ENCODE measurements around the gene AMPD3.

Gene AMPD3

GRCh38 chr11:10454878-10455631, at the start of gene AMPD3:
AMPD3 (plus strand) TSS chr11:10455264; CDS start chr11:10461520, 6,256 bp downstream.
- TF ChIP-seq GATA3 (IDR thresholded peaks at IDR 0.05; ENCODE audit: low read depth, low read length) (no peak), GATA2 (IDR thresholded peaks at IDR 0.05; ENCODE audit: low read depth, low read length) (no peak)

GRCh38 chr11:10405865-10406592, 49.0 kb upstream of the AMPD3 start:
- TF ChIP-seq GATA3 (IDR thresholded peaks at IDR 0.05; ENCODE audit: low read depth, low read length) (no peak), GATA2 (IDR thresholded peaks at IDR 0.05; ENCODE audit: low read depth, low read length) (peak; percentile 73)

GRCh38 chr11:10407055-10407454, 48.0 kb upstream of the AMPD3 start:
- peak; percentile 41; the same call in 1 of the 2 replicates for TF ChIP-seq GATA2 (IDR thresholded peaks at IDR 0.05; ENCODE audit: low read depth, low read length)
- TF ChIP-seq GATA3 (IDR thresholded peaks at IDR 0.05; ENCODE audit: low read depth, low read length), result 0 out of 2 replicates have a peak, but pooled peaks have one; percentile 1

- TF ChIP-seq GATA3 (IDR thresholded peaks at IDR 0.05; ENCODE audit: low read depth, low read length), result no peak
- no peak for TF ChIP-seq GATA2 (IDR thresholded peaks at IDR 0.05; ENCODE audit: low read depth, low read length)
Measured at GRCh38 chr11:10407749-10408685, 47.0 kb upstream of the AMPD3 start.

GRCh38 chr11:10409207-10409661, 45.8 kb upstream of the AMPD3 start:
- no peak for TF ChIP-seq GATA2 (IDR thresholded peaks at IDR 0.05; ENCODE audit: low read depth, low read length)
- TF ChIP-seq GATA3 (IDR thresholded peaks at IDR 0.05; ENCODE audit: low read depth, low read length), result no peak

- no peak for TF ChIP-seq GATA3 (IDR thresholded peaks at IDR 0.05; ENCODE audit: low read depth, low read length)
- TF ChIP-seq GATA2 (IDR thresholded peaks at IDR 0.05; ENCODE audit: low read depth, low read length), result no peak
Measured at GRCh38 chr11:10410106-10410843, 44.8 kb upstream of the AMPD3 start.

- TF ChIP-seq GATA2 (IDR thresholded peaks at IDR 0.05; ENCODE audit: low read depth, low read length) (no peak), GATA3 (IDR thresholded peaks at IDR 0.05; ENCODE audit: low read depth, low read length) (no peak)
Measured at GRCh38 chr11:10410844-10411200, 44.2 kb upstream of the AMPD3 start.

- TF ChIP-seq GATA2 (IDR thresholded peaks at IDR 0.05; ENCODE audit: low read depth, low read length), result no peak
- TF ChIP-seq GATA3 (IDR thresholded peaks at IDR 0.05; ENCODE audit: low read depth, low read length), result no peak
Measured at GRCh38 chr11:10412266-10412665, 42.8 kb upstream of the AMPD3 start.

- TF ChIP-seq GATA3 (IDR thresholded peaks at IDR 0.05; ENCODE audit: low read depth, low read length) (no peak), GATA2 (IDR thresholded peaks at IDR 0.05; ENCODE audit: low read depth, low read length) (no peak)
Measured at GRCh38 chr11:10413268-10413667, 41.8 kb upstream of the AMPD3 start.

GRCh38 chr11:10414181-10414580, 40.9 kb upstream of the AMPD3 start:
- TF ChIP-seq GATA3 (IDR thresholded peaks at IDR 0.05; ENCODE audit: low read depth, low read length) (no peak), GATA2 (IDR thresholded peaks at IDR 0.05; ENCODE audit: low read depth, low read length) (no peak)

- TF ChIP-seq GATA2 (IDR thresholded peaks at IDR 0.05; ENCODE audit: low read depth, low read length) (no peak), GATA3 (IDR thresholded peaks at IDR 0.05; ENCODE audit: low read depth, low read length) (no peak)
Measured at GRCh38 chr11:10414659-10415058, 40.4 kb upstream of the AMPD3 start.

- TF ChIP-seq GATA3 (IDR thresholded peaks at IDR 0.05; ENCODE audit: low read depth, low read length) (no peak), GATA2 (IDR thresholded peaks at IDR 0.05; ENCODE audit: low read depth, low read length) (no peak)
Measured at GRCh38 chr11:10415817-10416392, 39.2 kb upstream of the AMPD3 start.

All from SH-SY5Y (cell line).